ENCODE data around the gene SLC49A3. TPM values are rescaled to one million over a fixed set of nuclear protein-coding genes. Genes with fewer than 3 reads are reported as not detected.

The SLC49A3 gene
- total RNA-seq, 1 donor from 2014 or later: 3.3 TPM

GRCh38 chr4:705278-706082 is 16.5 kb upstream of the SLC49A3 start, which contains the start of gene PCGF3:
TSS of gene PCGF3 (plus strand) at chr4:705832. CDS start at chr4:733681, 27,849 bp downstream.
- Mint-ChIP-seq H3K27ac (peak within 1 kb of the TSS; percentile 48), H3K27me3 (peaks cover 5% of the 10 kb centered on the region), H3K9me3 (no peaks in the 10 kb centered on the region), H3K4me3 (peak within 1 kb of the TSS; percentile 82), H3K36me3 (peaks cover 17% of the 10 kb centered on the region), H3K4me1 (ENCODE audit: unreplicated experiment) (peaks cover 16% of the 10 kb centered on the region)
- peak; percentile 99 for DNase-seq (ENCODE audit: extremely low spot score, unreplicated experiment)
- TF ChIP-seq CTCF (conservative IDR thresholded peaks at IDR 0.05): no peak

GRCh38 chr4:704971-705277 is 16.0 kb upstream of the SLC49A3 start:
- Mint-ChIP-seq H3K36me3 (peaks cover 13% of the 10 kb centered on the region), H3K4me1 (ENCODE audit: unreplicated experiment) (peaks cover 12% of the 10 kb centered on the region), H3K4me3 (no peak overlapping the region), H3K27me3 (peaks cover 5% of the 10 kb centered on the region), H3K27ac (no peak overlapping the region), H3K9me3 (no peaks in the 10 kb centered on the region)
- no peak for DNase-seq (ENCODE audit: extremely low spot score, unreplicated experiment)
- no peak for TF ChIP-seq CTCF (conservative IDR thresholded peaks at IDR 0.05)

GRCh38 chr4:704198-704891 is 15.4 kb upstream of the SLC49A3 start:
- Mint-ChIP-seq H3K4me1 (ENCODE audit: unreplicated experiment) (peaks cover 8% of the 10 kb centered on the region), H3K4me3 (no peak overlapping the region)

GRCh38 chr4:703336-704197 is 14.6 kb upstream of the SLC49A3 start:
- Mint-ChIP-seq H3K9me3 (no peaks in the 10 kb centered on the region), H3K27ac (no peak overlapping the region), H3K4me1 (ENCODE audit: unreplicated experiment) (peaks cover 2% of the 10 kb centered on the region)

More at GRCh38 chr4:704198-704891, 15.4 kb upstream of the SLC49A3 start:
- Mint-ChIP-seq H3K27me3 (peaks cover 5% of the 10 kb centered on the region), H3K36me3 (peaks cover 8% of the 10 kb centered on the region), H3K27ac (no peak overlapping the region), H3K9me3 (no peaks in the 10 kb centered on the region)
- no peak for DNase-seq (ENCODE audit: extremely low spot score, unreplicated experiment)
- no peak for TF ChIP-seq CTCF (conservative IDR thresholded peaks at IDR 0.05)

More at GRCh38 chr4:703336-704197, 14.6 kb upstream of the SLC49A3 start:
- no peak for DNase-seq (ENCODE audit: extremely low spot score, unreplicated experiment)
- TF ChIP-seq CTCF (conservative IDR thresholded peaks at IDR 0.05): no peak
- Mint-ChIP-seq H3K36me3 (peaks cover under 1% of the 10 kb centered on the region), H3K27me3 (peaks cover 5% of the 10 kb centered on the region), H3K4me3 (no peak overlapping the region)
